Prostate gland (tissue), 2 donors: Measurements from ENCODE around the gene HAUS3.

Source experiments
- POLR2A ChIP-seq: fragments of 450-650 bp; IDR thresholded peaks from one replicate; pipeline ENCODE4 v1.6.1; 2016; ENCODE audit warnings: antibody characterized with exemption, mild to moderate bottlenecking
- POLR2AphosphoS5 ChIP-seq: sonication (generic); formaldehyde crosslinking; IDR thresholded peaks from one replicate; pipeline ENCODE4 v1.6.1; 2017; ENCODE audit warnings: antibody characterized with exemption
- TF ChIP-seq, protein P1 (sequence below), 4 experiments: fragments of 200-600 bp in 2 of 4; fragments of 450-650 bp in 2 of 4; sonication (generic) in 2 of 4; IDR thresholded peaks; 1 replicate in 3 of 4; 2 replicates in 1 of 4; pipeline ENCODE4 v1.5.1; 2016 to 2019; ENCODE audit warnings: antibody characterized with exemption in 4 of 4, mild to moderate bottlenecking in 2 of 4, moderate library complexity in 2 of 4

GRCh38 chr4:2257361-2258081 is 15.6 kb upstream of the HAUS3 start:
- no peak for TF ChIP-seq POLR2A
- TF ChIP-seq, protein P1, sequence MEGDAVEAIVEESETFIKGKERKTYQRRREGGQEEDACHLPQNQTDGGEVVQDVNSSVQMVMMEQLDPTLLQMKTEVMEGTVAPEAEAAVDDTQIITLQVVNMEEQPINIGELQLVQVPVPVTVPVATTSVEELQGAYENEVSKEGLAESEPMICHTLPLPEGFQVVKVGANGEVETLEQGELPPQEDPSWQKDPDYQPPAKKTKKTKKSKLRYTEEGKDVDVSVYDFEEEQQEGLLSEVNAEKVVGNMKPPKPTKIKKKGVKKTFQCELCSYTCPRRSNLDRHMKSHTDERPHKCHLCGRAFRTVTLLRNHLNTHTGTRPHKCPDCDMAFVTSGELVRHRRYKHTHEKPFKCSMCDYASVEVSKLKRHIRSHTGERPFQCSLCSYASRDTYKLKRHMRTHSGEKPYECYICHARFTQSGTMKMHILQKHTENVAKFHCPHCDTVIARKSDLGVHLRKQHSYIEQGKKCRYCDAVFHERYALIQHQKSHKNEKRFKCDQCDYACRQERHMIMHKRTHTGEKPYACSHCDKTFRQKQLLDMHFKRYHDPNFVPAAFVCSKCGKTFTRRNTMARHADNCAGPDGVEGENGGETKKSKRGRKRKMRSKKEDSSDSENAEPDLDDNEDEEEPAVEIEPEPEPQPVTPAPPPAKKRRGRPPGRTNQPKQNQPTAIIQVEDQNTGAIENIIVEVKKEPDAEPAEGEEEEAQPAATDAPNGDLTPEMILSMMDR (IDR thresholded peaks at IDR 0.05), result no peak
- no peak for TF ChIP-seq POLR2AphosphoS5
